Keratinocyte (primary cell): ENCODE results near the gene JHY. TPM values are rescaled to one million over a fixed set of nuclear protein-coding genes. Genes with fewer than 3 reads are reported as not detected.

Source experiments
- DNase-seq: peaks from one replicate; pipeline ENCODE4 v3.0.0-alpha.2; 2011; ENCODE audit warnings: low read depth, missing footprints, low spot score
- FAIRE-seq: peaks from 2 replicates; lab custom pipeline; 2011; peaks lifted over from hg19 to GRCh38; lab: Jason Lieb, UNC
- H2AFZ ChIP-seq: 2 replicates; pipeline ENCODE4 v1.6.0; 2012; ENCODE audit warnings: low read length, control low read depth, inconsistent platforms; ENCODE audit not compliant: control insufficient read depth
- H3K27ac ChIP-seq: 2 replicates; pipeline ENCODE4 v1.5.1; 2011; ENCODE audit warnings: low read length; ENCODE audit not compliant: control insufficient read depth, insufficient read depth
- H3K27me3 ChIP-seq: 3 replicates; pipeline ENCODE4 v1.6.0; 2011; ENCODE audit warnings: low read length; ENCODE audit not compliant: control insufficient read depth, insufficient read depth; ENCODE audit errors: extremely low read depth
- H3K36me3 ChIP-seq, 2 experiments: 2 replicates in 1 of 2; 3 replicates in 1 of 2; pipeline ENCODE4 v1.5.1; 2011; ENCODE audit warnings: low read length in 2 of 2, mild to moderate bottlenecking in 1 of 2; ENCODE audit not compliant: control insufficient read depth in 2 of 2, insufficient read depth in 2 of 2; ENCODE audit errors: extremely low read depth in 1 of 2
- H3K4me1 ChIP-seq: 3 replicates; pipeline ENCODE4 v1.5.1; 2011; ENCODE audit warnings: low read length; ENCODE audit not compliant: control insufficient read depth, insufficient read depth; ENCODE audit errors: extremely low read depth
- H3K4me2 ChIP-seq: 3 replicates; pipeline ENCODE4 v1.6.0; 2011; ENCODE audit warnings: low read depth, low read length; ENCODE audit not compliant: control insufficient read depth, insufficient read depth; ENCODE audit errors: extremely low read depth
- H3K4me3 ChIP-seq, 3 experiments: fragments of 200-600 bp in 1 of 3; sonication (generic) in 1 of 3; 2 replicates in 2 of 3; 3 replicates in 1 of 3; pipeline ENCODE4 v1.5.1; 2011 to 2016; ENCODE audit warnings: low read length in 3 of 3, mild to moderate bottlenecking in 3 of 3, control low read depth in 2 of 3, inconsistent platforms in 1 of 3, low read depth in 1 of 3, mixed read lengths in 1 of 3, mixed run types in 1 of 3, moderate library complexity in 1 of 3; ENCODE audit not compliant: control insufficient read depth in 2 of 3, insufficient read depth in 2 of 3; ENCODE audit errors: extremely low read depth in 1 of 3
- H3K79me2 ChIP-seq: 2 replicates; pipeline ENCODE4 v1.6.0; 2012; ENCODE audit warnings: low read length; ENCODE audit not compliant: control insufficient read depth, insufficient read depth
- H3K9ac ChIP-seq: 3 replicates; pipeline ENCODE4 v1.6.0; 2011; ENCODE audit warnings: low read length; ENCODE audit not compliant: control insufficient read depth, insufficient read depth; ENCODE audit errors: extremely low read depth
- H3K9me1 ChIP-seq: 3 replicates; pipeline ENCODE4 v1.6.0; 2011; ENCODE audit warnings: low read length; ENCODE audit not compliant: control insufficient read depth, insufficient read depth; ENCODE audit errors: extremely low read depth
- H3K9me3 ChIP-seq: 2 replicates; pipeline ENCODE4 v1.5.1; 2012; ENCODE audit warnings: low read depth, low read length; ENCODE audit not compliant: control insufficient read depth
- H4K20me1 ChIP-seq: 3 replicates; pipeline ENCODE4 v1.6.0; 2011; ENCODE audit warnings: low read length; ENCODE audit not compliant: control insufficient read depth, insufficient read depth; ENCODE audit errors: extremely low read depth
- EZH2 ChIP-seq: IDR thresholded peaks from one replicate; pipeline ENCODE4 v1.6.1; 2012; ENCODE audit warnings: inconsistent platforms, mild to moderate bottlenecking, low read length, moderate library complexity
- dilution Hi-C: fragments of 300-500 bp; cut with MboI; formaldehyde crosslinking; loops from one replicate; pipeline ENCODE4 v1.7.0; 2020; ENCODE audit warnings: low sequenced_read_pairs; ENCODE audit not compliant: extremely low pct_ligation_motif_present
- polyA plus RNA-seq, 5 experiments: library from polyadenylated mRNA; depleted of rRNA in 3 of 5; stranded (reverse) in 3 of 5; stranded (forward) in 1 of 5; unstranded in 1 of 5; fragments of >200 nt; gene quantifications; 1 replicate in 1 of 5; 2 replicates in 3 of 5; 3 replicates in 1 of 5; pipeline versions ENCODE4 v1.2.1 to v1.2.3, GENCODE V29; 2011 to 2012; ENCODE audit warnings: missing spikeins in 2 of 5, low read depth in 1 of 5, low replicate concordance in 1 of 5
- TF ChIP-seq, protein P1 (sequence below), 3 experiments: IDR thresholded peaks in 1 of 3; conservative IDR thresholded peaks in 1 of 3; optimal IDR thresholded peaks in 1 of 3; 2 replicates in 2 of 3; 3 replicates in 1 of 3; pipeline versions ENCODE3 to v1.5.1; 2011; ENCODE audit warnings: low read length in 3 of 3, mild to moderate bottlenecking in 3 of 3, moderate library complexity in 2 of 3, control low read depth in 1 of 3, inconsistent platforms in 1 of 3; ENCODE audit not compliant: insufficient read depth in 2 of 3; ENCODE audit errors: extremely low read depth in 1 of 3

The JHY gene
- polyA plus RNA-seq, 1 donor (not counting 4 experiments of a cell fraction or from before 2014, with no cell fraction given) = 3.9 TPM

DNA sequence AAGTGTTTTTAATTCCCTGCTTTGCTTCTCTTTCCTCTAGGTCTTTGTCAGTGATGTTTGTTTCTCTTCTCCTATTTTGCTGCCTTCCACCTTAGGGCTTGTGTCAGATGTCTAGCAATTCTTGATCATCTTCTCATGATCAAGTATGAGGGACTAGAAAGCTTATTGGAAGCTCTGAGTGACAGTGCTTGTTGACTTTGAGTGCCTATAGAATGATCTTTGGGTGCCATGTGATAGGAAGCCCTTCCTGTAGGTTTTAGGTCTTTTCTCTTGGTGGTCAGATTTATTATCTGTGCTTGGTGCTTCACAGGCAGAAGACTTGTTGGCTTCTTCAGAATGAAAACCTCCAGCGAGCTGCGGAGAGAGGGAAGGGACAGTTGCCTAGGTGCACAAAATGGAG is 56.0 kb downstream of the JHY start:
- Histone ChIP-seq H3K4me3 (no peak overlapping the region), H3K79me2 (no peaks in the 10 kb centered on the region), H3K9ac (no peak overlapping the region), H3K36me3 (no peaks in the 10 kb centered on the region), H3K27ac (no peak overlapping the region), H3K9me3 (no peaks in the 10 kb centered on the region), H4K20me1 (no peaks in the 10 kb centered on the region), H3K4me2 (no peak overlapping the region), H3K9me1 (no peaks in the 10 kb centered on the region), H3K4me1 (no peaks in the 10 kb centered on the region), H3K27me3 (no peaks in the 10 kb centered on the region), H2AFZ (no peak overlapping the region)
- dilution Hi-C loops = no loop called here
- TF ChIP-seq EZH2 = no peak
- TF ChIP-seq, protein P1, sequence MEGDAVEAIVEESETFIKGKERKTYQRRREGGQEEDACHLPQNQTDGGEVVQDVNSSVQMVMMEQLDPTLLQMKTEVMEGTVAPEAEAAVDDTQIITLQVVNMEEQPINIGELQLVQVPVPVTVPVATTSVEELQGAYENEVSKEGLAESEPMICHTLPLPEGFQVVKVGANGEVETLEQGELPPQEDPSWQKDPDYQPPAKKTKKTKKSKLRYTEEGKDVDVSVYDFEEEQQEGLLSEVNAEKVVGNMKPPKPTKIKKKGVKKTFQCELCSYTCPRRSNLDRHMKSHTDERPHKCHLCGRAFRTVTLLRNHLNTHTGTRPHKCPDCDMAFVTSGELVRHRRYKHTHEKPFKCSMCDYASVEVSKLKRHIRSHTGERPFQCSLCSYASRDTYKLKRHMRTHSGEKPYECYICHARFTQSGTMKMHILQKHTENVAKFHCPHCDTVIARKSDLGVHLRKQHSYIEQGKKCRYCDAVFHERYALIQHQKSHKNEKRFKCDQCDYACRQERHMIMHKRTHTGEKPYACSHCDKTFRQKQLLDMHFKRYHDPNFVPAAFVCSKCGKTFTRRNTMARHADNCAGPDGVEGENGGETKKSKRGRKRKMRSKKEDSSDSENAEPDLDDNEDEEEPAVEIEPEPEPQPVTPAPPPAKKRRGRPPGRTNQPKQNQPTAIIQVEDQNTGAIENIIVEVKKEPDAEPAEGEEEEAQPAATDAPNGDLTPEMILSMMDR (optimal IDR thresholded peaks at IDR 0.05 in 1 of 3, IDR thresholded peaks at IDR 0.05 in 1 of 3, conservative IDR thresholded peaks at IDR 0.05 in 1 of 3; ENCODE audit: extremely low read depth in 1 of 3, insufficient read depth in 2 of 3, low read length in 3 of 3) = no peak
- FAIRE-seq = no peak
- no peak for DNase-seq

DNA sequence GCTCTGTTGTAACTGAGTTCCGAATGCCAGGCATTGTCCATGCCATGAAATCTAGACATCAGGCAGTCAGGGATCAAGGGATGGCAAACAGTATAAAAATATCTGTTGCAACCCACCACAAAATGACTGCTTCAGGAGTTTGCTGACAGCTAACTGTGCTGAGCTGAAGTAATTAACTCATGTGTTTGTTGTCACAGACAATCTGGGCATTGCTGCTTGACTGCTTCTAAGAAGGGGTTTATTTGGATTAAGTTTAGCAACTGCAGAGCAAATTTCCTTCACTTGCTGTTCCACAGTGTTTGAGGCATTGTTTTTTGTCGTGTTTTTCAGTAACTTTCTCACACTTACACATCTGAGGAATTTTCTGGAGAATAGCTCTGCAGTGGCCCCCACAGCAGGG is 68.7 kb downstream of the JHY start:
- no peak overlapping the region for H3K4me3 ChIP-seq
- no peaks in the 10 kb centered on the region for H3K36me3 ChIP-seq
- H3K9ac ChIP-seq = no peak overlapping the region
- FAIRE-seq (no peak), DNase-seq (no peak)
- no peaks in the 10 kb centered on the region for H4K20me1 ChIP-seq
- dilution Hi-C loops = no loop called here
- no peak overlapping the region for H2AFZ ChIP-seq
- TF ChIP-seq, protein P1 (optimal IDR thresholded peaks at IDR 0.05 in 1 of 3, IDR thresholded peaks at IDR 0.05 in 1 of 3, conservative IDR thresholded peaks at IDR 0.05 in 1 of 3; ENCODE audit: extremely low read depth in 1 of 3, insufficient read depth in 2 of 3, low read length in 3 of 3) = no peak
- no peak for TF ChIP-seq EZH2
- no peak overlapping the region for H3K27ac ChIP-seq
- no peak overlapping the region for H3K4me2 ChIP-seq
- no peaks in the 10 kb centered on the region for H3K79me2 ChIP-seq
- H3K9me1 ChIP-seq = no peaks in the 10 kb centered on the region
- H3K9me3 ChIP-seq = no peaks in the 10 kb centered on the region
- H3K27me3 ChIP-seq = peaks cover 3% of the 10 kb centered on the region
- no peaks in the 10 kb centered on the region for H3K4me1 ChIP-seq
